Keratinocyte (primary cell): ENCODE measurements around the gene PDE4C. TPM values are rescaled to one million over a fixed set of nuclear protein-coding genes. Genes with fewer than 3 reads are reported as not detected.

ENCODE experiments used
- DNase-seq: peaks from one replicate; pipeline ENCODE4 v3.0.0-alpha.2; 2011; ENCODE audit warnings: low read depth, missing footprints, low spot score
- FAIRE-seq: peaks from 2 replicates; lab custom pipeline; 2011; peaks lifted over from hg19 to GRCh38; lab: Jason Lieb, UNC
- H2AFZ ChIP-seq: 2 replicates; pipeline ENCODE4 v1.6.0; 2012; ENCODE audit warnings: low read length, control low read depth, inconsistent platforms; ENCODE audit not compliant: control insufficient read depth
- H3K27ac ChIP-seq: 2 replicates; pipeline ENCODE4 v1.5.1; 2011; ENCODE audit warnings: low read length; ENCODE audit not compliant: control insufficient read depth, insufficient read depth
- H3K27me3 ChIP-seq: 3 replicates; pipeline ENCODE4 v1.6.0; 2011; ENCODE audit warnings: low read length; ENCODE audit not compliant: control insufficient read depth, insufficient read depth; ENCODE audit errors: extremely low read depth
- H3K36me3 ChIP-seq, 2 experiments: 2 replicates in 1 of 2; 3 replicates in 1 of 2; pipeline ENCODE4 v1.5.1; 2011; ENCODE audit warnings: low read length in 2 of 2, mild to moderate bottlenecking in 1 of 2; ENCODE audit not compliant: control insufficient read depth in 2 of 2, insufficient read depth in 2 of 2; ENCODE audit errors: extremely low read depth in 1 of 2
- H3K4me1 ChIP-seq: 3 replicates; pipeline ENCODE4 v1.5.1; 2011; ENCODE audit warnings: low read length; ENCODE audit not compliant: control insufficient read depth, insufficient read depth; ENCODE audit errors: extremely low read depth
- H3K4me2 ChIP-seq: 3 replicates; pipeline ENCODE4 v1.6.0; 2011; ENCODE audit warnings: low read depth, low read length; ENCODE audit not compliant: control insufficient read depth, insufficient read depth; ENCODE audit errors: extremely low read depth
- H3K4me3 ChIP-seq, 3 experiments: fragments of 200-600 bp in 1 of 3; sonication (generic) in 1 of 3; 2 replicates in 2 of 3; 3 replicates in 1 of 3; pipeline ENCODE4 v1.5.1; 2011 to 2016; ENCODE audit warnings: low read length in 3 of 3, mild to moderate bottlenecking in 3 of 3, control low read depth in 2 of 3, inconsistent platforms in 1 of 3, low read depth in 1 of 3, mixed read lengths in 1 of 3, mixed run types in 1 of 3, moderate library complexity in 1 of 3; ENCODE audit not compliant: control insufficient read depth in 2 of 3, insufficient read depth in 2 of 3; ENCODE audit errors: extremely low read depth in 1 of 3
- H3K79me2 ChIP-seq: 2 replicates; pipeline ENCODE4 v1.6.0; 2012; ENCODE audit warnings: low read length; ENCODE audit not compliant: control insufficient read depth, insufficient read depth
- H3K9ac ChIP-seq: 3 replicates; pipeline ENCODE4 v1.6.0; 2011; ENCODE audit warnings: low read length; ENCODE audit not compliant: control insufficient read depth, insufficient read depth; ENCODE audit errors: extremely low read depth
- H3K9me1 ChIP-seq: 3 replicates; pipeline ENCODE4 v1.6.0; 2011; ENCODE audit warnings: low read length; ENCODE audit not compliant: control insufficient read depth, insufficient read depth; ENCODE audit errors: extremely low read depth
- H3K9me3 ChIP-seq: 2 replicates; pipeline ENCODE4 v1.5.1; 2012; ENCODE audit warnings: low read depth, low read length; ENCODE audit not compliant: control insufficient read depth
- H4K20me1 ChIP-seq: 3 replicates; pipeline ENCODE4 v1.6.0; 2011; ENCODE audit warnings: low read length; ENCODE audit not compliant: control insufficient read depth, insufficient read depth; ENCODE audit errors: extremely low read depth
- CTCF ChIP-seq, 3 experiments: IDR thresholded peaks in 1 of 3; conservative IDR thresholded peaks in 1 of 3; optimal IDR thresholded peaks in 1 of 3; 2 replicates in 2 of 3; 3 replicates in 1 of 3; pipeline versions ENCODE3 to v1.5.1; 2011; ENCODE audit warnings: low read length in 3 of 3, mild to moderate bottlenecking in 3 of 3, moderate library complexity in 2 of 3, control low read depth in 1 of 3, inconsistent platforms in 1 of 3; ENCODE audit not compliant: insufficient read depth in 2 of 3; ENCODE audit errors: extremely low read depth in 1 of 3
- EZH2 ChIP-seq: IDR thresholded peaks from one replicate; pipeline ENCODE4 v1.6.1; 2012; ENCODE audit warnings: inconsistent platforms, mild to moderate bottlenecking, low read length, moderate library complexity
- dilution Hi-C: fragments of 300-500 bp; cut with MboI; formaldehyde crosslinking; loops from one replicate; pipeline ENCODE4 v1.7.0; 2020; ENCODE audit warnings: low sequenced_read_pairs; ENCODE audit not compliant: extremely low pct_ligation_motif_present
- polyA plus RNA-seq, 5 experiments: library from polyadenylated mRNA; depleted of rRNA in 3 of 5; stranded (reverse) in 3 of 5; stranded (forward) in 1 of 5; unstranded in 1 of 5; fragments of >200 nt; gene quantifications; 1 replicate in 1 of 5; 2 replicates in 3 of 5; 3 replicates in 1 of 5; pipeline versions ENCODE4 v1.2.1 to v1.2.3, GENCODE V29; 2011 to 2012; ENCODE audit warnings: missing spikeins in 2 of 5, low read depth in 1 of 5, low replicate concordance in 1 of 5

PDE4C gene
- polyA plus RNA-seq, 1 donor (not counting 4 experiments of a cell fraction or from before 2014, with no cell fraction given) = not detected

GRCh38 chr19:18274219-18274780 is 48.1 kb upstream of the PDE4C start, which contains the start of gene IQCN:
TSS of gene IQCN (minus strand) at chr19:18274452. CDS start at chr19:18269478, 4,974 bp downstream.
- Histone ChIP-seq H3K4me2 (peak within 1 kb of the TSS; percentile 30), H3K79me2 (peaks cover 14% of the 10 kb centered on the region), H3K4me1 (peaks cover 26% of the 10 kb centered on the region), H3K9me3 (no peaks in the 10 kb centered on the region), H3K9me1 (no peaks in the 10 kb centered on the region), H3K9ac (peak within 1 kb of the TSS; percentile 31), H3K36me3 (peaks cover 1 to 8% of the 10 kb centered on the region in 2 experiments), H3K4me3 (no peak within 1 kb of the TSS), H3K27me3 (no peaks in the 10 kb centered on the region), H4K20me1 (peaks cover 8% of the 10 kb centered on the region), H2AFZ (no peak within 1 kb of the TSS), H3K27ac (no peak within 1 kb of the TSS)
- dilution Hi-C loops = no loop called here
- FAIRE-seq (no peak), DNase-seq (no peak)
- TF ChIP-seq CTCF (optimal IDR thresholded peaks at IDR 0.05 in 1 of 3, IDR thresholded peaks at IDR 0.05 in 1 of 3, conservative IDR thresholded peaks at IDR 0.05 in 1 of 3; ENCODE audit: extremely low read depth in 1 of 3, insufficient read depth in 2 of 3, low read length in 3 of 3) = no peak

- H3K4me1 ChIP-seq = peaks cover 20% of the 10 kb centered on the region
- peaks cover 2% of the 10 kb centered on the region for H4K20me1 ChIP-seq
- no peak overlapping the region for H3K9ac ChIP-seq
- no peaks in the 10 kb centered on the region for H3K27me3 ChIP-seq
- DNase-seq (no peak), FAIRE-seq (no peak)
- H3K9me3 ChIP-seq = no peaks in the 10 kb centered on the region
- dilution Hi-C loops = no loop called here
- peaks cover under 1 to 2% of the 10 kb centered on the region in 2 experiments for H3K36me3 ChIP-seq
- H2AFZ ChIP-seq = no peak overlapping the region
- H3K79me2 ChIP-seq = peaks cover 8% of the 10 kb centered on the region
- no peak overlapping the region for H3K4me2 ChIP-seq
- H3K27ac ChIP-seq = no peak overlapping the region
- no peak overlapping the region for H3K4me3 ChIP-seq
- H3K9me1 ChIP-seq = no peaks in the 10 kb centered on the region
- TF ChIP-seq CTCF (optimal IDR thresholded peaks at IDR 0.05 in 1 of 3, IDR thresholded peaks at IDR 0.05 in 1 of 3, conservative IDR thresholded peaks at IDR 0.05 in 1 of 3; ENCODE audit: extremely low read depth in 1 of 3, insufficient read depth in 2 of 3, low read length in 3 of 3) (no peak), EZH2 (no peak)
Measured at GRCh38 chr19:18273561-18274218, 47.5 kb upstream of the PDE4C start.
